MCF 10A (cell line): ENCODE measurements around the gene TTC9B. TPM values are rescaled to one million over a fixed set of nuclear protein-coding genes. Genes with fewer than 3 reads are reported as not detected.

Source experiments
- BruUV-seq: library from RNA; stranded (reverse); fragments of 400-500 nt; replicated peaks from 2 replicates; lab custom pipeline; 2021; lab: Mats Ljungman, UMichigan
- CTCF ChIA-PET: fragments of 300-600 bp; sonication (Branson Sonifier 250); formaldehyde crosslinking; extraction: SDS; loops from one replicate; lab custom pipeline; 2021; ENCODE audit warnings: antibody characterized with exemption, inconsistent platforms; lab: Yijun Ruan, JAX
- POLR2A ChIA-PET: fragments of 300-600, 350-650 bp; sonication (Branson Sonifier 250); formaldehyde crosslinking; extraction: SDS; loops from one replicate; lab custom pipeline; 2020; ENCODE audit warnings: antibody characterized with exemption, inconsistent platforms; lab: Yijun Ruan, JAX
- DNase-seq: peaks from one replicate; pipeline ENCODE4 v3.0.0-alpha.2; 2018; ENCODE audit not compliant: unreplicated experiment
- H3K27ac Mint-ChIP-seq: one replicate; pipeline ENCODE4 v1.8.0; 2022; ENCODE audit warnings: mild to moderate bottlenecking, low read depth, mixed read lengths; ENCODE audit not compliant: unreplicated experiment
- H3K27me3 Mint-ChIP-seq: one replicate; pipeline ENCODE4 v1.8.0; 2022; ENCODE audit warnings: mixed read lengths; ENCODE audit not compliant: insufficient read depth, unreplicated experiment
- H3K36me3 Mint-ChIP-seq: one replicate; pipeline ENCODE4 v1.8.0; 2022; ENCODE audit warnings: mild to moderate bottlenecking, moderate library complexity, mixed read lengths; ENCODE audit not compliant: insufficient read depth, unreplicated experiment
- H3K4me1 Mint-ChIP-seq: one replicate; pipeline ENCODE4 v1.8.0; 2022; ENCODE audit warnings: mixed read lengths; ENCODE audit not compliant: insufficient read depth, unreplicated experiment
- H3K4me3 Mint-ChIP-seq: one replicate; pipeline ENCODE4 v1.8.0; 2022; ENCODE audit warnings: mild to moderate bottlenecking, moderate library complexity, mixed read lengths; ENCODE audit not compliant: unreplicated experiment
- H3K9me3 Mint-ChIP-seq: one replicate; pipeline ENCODE4 v1.8.0; 2022; ENCODE audit warnings: mixed read lengths; ENCODE audit not compliant: unreplicated experiment
- CTCF ChIP-seq: fragments of 200-600 bp; IDR thresholded peaks from one replicate; pipeline ENCODE4 v1.8.0; 2022; ENCODE audit warnings: antibody characterized with exemption, mild to moderate bottlenecking; ENCODE audit not compliant: unreplicated experiment
- intact Hi-C: fragments of 100-400 bp; cut with micrococcal nuclease; formaldehyde crosslinking; loops from 2 replicates; pipeline ENCODE4 v1.14.1; 2022
- total RNA-seq: library from RNA; stranded (reverse); gene quantifications from 2 replicates; pipeline ENCODE4 v1.2.3, GENCODE V29; 2022

Gene TTC9B
- total RNA-seq, 1 experiment from 2014 or later: not detected

DNA sequence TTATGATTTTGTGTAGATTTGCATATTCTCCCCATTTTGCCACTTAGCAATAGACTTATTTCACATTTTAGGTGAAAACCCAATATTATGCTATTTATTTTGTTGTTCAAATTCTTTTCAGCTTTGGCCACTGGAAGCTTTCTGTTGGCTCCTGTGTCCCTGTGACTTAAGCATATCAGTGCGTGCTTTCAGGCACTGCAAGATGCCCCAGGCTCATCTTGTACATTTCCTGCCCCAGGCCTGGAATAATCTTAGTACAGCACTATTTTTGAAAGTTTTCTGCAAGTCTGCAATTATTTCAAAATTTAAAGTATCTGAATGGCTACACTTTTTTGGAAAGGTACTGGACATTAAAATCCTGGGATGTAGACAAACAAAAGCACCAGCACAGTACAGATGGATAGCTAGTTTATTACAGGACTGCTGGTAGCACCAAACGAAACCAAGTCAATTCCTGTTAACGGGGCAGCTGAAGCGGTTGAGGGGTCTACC lies 11.8 kb upstream of the TTC9B start:
- Mint-ChIP-seq H3K27ac (no peak overlapping the region), H3K36me3 (peaks cover 22% of the 10 kb centered on the region), H3K4me3 (no peak overlapping the region), H3K27me3 (no peaks in the 10 kb centered on the region), H3K9me3 (no peaks in the 10 kb centered on the region), H3K4me1 (peaks cover 16% of the 10 kb centered on the region)
- ChIA-PET CTCF (interaction anchor here (0.8 kb wide), 1 partner anchor 247 kb away, joined by 3 read pairs; no protein-coding TSS in a partner anchor), POLR2A (interaction anchor here (0.5 to 1.0 kb wide), 3 partner anchors 13 to 126 kb away, joined by 3 read pairs; no protein-coding TSS in a partner anchor)
- BruUV-seq: no TSS peak
- no peak for DNase-seq
- no peak for TF ChIP-seq CTCF
- intact Hi-C loops: no loop called here

- no peak for DNase-seq
- BruUV-seq: no TSS peak
- Mint-ChIP-seq H3K27me3 (no peaks in the 10 kb centered on the region), H3K9me3 (no peaks in the 10 kb centered on the region), H3K4me1 (peaks cover 21% of the 10 kb centered on the region), H3K27ac (no peak overlapping the region), H3K4me3 (no peak overlapping the region), H3K36me3 (peaks cover 17% of the 10 kb centered on the region)
- CTCF ChIA-PET: interaction anchor here (0.5 to 1.5 kb wide), 4 partner anchors 16 to 557 kb away, joined by 3 to 12 read pairs (median 4); no protein-coding TSS in a partner anchor
- intact Hi-C loops: no loop called here
- TF ChIP-seq CTCF: no peak
- POLR2A ChIA-PET: interaction anchor here (1.0 kb wide), 1 partner anchor 30 kb away, joined by 3 read pairs; no protein-coding TSS in a partner anchor
Observed at GRCh38 chr19:40229484-40229883, 11.3 kb upstream of the TTC9B start.

DNA sequence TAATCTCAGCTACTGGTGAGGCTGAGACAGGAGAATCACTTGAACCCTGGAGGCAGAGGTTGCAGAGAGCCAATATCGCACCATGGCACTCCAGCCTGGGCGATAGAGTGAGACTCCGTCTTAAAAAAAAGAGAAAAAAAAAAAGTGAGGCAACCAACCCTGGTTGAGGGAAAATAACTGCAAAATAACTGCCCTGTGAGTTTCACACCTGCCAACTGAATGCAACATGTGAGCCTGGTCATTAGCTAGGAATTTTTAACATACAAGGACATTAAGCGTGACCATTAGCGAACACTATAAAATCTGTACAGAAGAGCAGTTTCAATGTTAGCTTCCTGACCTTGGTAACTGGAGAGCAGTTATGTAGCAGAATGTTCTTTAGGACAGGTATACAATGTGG lies 10.7 kb upstream of the TTC9B start:
- POLR2A ChIA-PET: no interaction called here
- Mint-ChIP-seq H3K9me3 (no peaks in the 10 kb centered on the region), H3K36me3 (peaks cover 17% of the 10 kb centered on the region), H3K4me1 (peaks cover 21% of the 10 kb centered on the region), H3K4me3 (no peak overlapping the region), H3K27ac (no peak overlapping the region), H3K27me3 (no peaks in the 10 kb centered on the region)
- CTCF ChIA-PET: interaction anchor here (0.5 to 1.5 kb wide), 4 partner anchors 15 to 556 kb away, joined by 3 to 12 read pairs (median 4); no protein-coding TSS in a partner anchor
- DNase-seq: no peak
- TF ChIP-seq CTCF: no peak
- BruUV-seq: no TSS peak
- intact Hi-C loops: no loop called here

GRCh38 chr19:40228346-40228745 lies 10.2 kb upstream of the TTC9B start:
- Mint-ChIP-seq H3K36me3 (peaks cover 14% of the 10 kb centered on the region), H3K4me1 (peaks cover 21% of the 10 kb centered on the region), H3K4me3 (no peak overlapping the region), H3K27ac (no peak overlapping the region), H3K9me3 (no peaks in the 10 kb centered on the region), H3K27me3 (no peaks in the 10 kb centered on the region)
- TF ChIP-seq CTCF: no peak
- no peak for DNase-seq
- ChIA-PET POLR2A (interaction anchor here (0.7 to 1.2 kb wide), 2 partner anchors 56 to 107 kb away, joined by 3 to 4 read pairs; no protein-coding TSS in a partner anchor), CTCF (interaction anchor here (1.5 kb wide), 1 partner anchor 89 kb away, joined by 12 read pairs; no protein-coding TSS in a partner anchor)
- no TSS peak for BruUV-seq
- intact Hi-C loops: no loop called here
